ENCODE data around the gene ELMO1. TPM values are rescaled to one million over a fixed set of nuclear protein-coding genes. Genes with fewer than 3 reads are reported as not detected.

The ELMO1 gene
- total and polyA plus RNA-seq, 2 experiments from 2014 or later = 9.6 to 10.8 TPM

DNA sequence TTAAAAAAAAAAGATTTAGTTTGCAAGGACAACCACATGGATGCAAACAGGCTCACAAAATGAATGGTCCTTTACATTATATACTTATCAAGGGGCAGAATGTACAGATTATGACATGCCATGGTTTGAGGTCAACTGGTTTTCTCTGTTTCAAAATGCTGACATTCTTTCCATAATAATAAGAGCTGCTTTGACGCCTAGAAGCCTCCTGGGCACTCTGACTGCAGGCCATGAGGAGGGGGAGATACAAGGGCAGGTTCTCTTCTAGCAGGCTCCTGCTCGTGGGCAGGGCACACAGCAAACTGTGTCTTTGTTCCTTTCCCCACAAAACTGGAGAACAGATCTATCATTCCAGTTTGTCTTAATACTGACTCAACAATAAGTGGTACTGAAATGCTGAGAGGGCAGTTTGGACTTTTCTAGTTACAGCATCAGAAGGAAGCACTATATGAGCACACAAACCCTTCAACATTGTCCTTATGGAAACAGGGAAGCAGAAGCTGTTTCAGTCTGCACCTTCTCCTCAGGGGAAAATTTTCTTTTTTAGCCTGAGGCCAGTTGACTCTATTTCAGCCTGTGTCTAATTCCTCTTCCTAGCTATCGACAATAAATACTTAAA, 409.4 kb downstream of the ELMO1 start:
- Histone ChIP-seq H3K36me3 (no peaks in the 10 kb centered on the region), H3K4me3 (no peak overlapping the region), H3K27ac (no peak overlapping the region), H3K9me3 (ENCODE audit: low read depth) (no peaks in the 10 kb centered on the region), H3K4me1 (ENCODE audit: low read depth) (no peaks in the 10 kb centered on the region), H3K27me3 (no peaks in the 10 kb centered on the region)
- TF ChIP-seq, protein P1, sequence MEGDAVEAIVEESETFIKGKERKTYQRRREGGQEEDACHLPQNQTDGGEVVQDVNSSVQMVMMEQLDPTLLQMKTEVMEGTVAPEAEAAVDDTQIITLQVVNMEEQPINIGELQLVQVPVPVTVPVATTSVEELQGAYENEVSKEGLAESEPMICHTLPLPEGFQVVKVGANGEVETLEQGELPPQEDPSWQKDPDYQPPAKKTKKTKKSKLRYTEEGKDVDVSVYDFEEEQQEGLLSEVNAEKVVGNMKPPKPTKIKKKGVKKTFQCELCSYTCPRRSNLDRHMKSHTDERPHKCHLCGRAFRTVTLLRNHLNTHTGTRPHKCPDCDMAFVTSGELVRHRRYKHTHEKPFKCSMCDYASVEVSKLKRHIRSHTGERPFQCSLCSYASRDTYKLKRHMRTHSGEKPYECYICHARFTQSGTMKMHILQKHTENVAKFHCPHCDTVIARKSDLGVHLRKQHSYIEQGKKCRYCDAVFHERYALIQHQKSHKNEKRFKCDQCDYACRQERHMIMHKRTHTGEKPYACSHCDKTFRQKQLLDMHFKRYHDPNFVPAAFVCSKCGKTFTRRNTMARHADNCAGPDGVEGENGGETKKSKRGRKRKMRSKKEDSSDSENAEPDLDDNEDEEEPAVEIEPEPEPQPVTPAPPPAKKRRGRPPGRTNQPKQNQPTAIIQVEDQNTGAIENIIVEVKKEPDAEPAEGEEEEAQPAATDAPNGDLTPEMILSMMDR (IDR thresholded peaks at IDR 0.05; ENCODE audit: low read depth, low read length) = no peak
- no peak for DNase-seq (ENCODE audit: low read depth in 1 of 2, low spot score in 1 of 2)

DNA sequence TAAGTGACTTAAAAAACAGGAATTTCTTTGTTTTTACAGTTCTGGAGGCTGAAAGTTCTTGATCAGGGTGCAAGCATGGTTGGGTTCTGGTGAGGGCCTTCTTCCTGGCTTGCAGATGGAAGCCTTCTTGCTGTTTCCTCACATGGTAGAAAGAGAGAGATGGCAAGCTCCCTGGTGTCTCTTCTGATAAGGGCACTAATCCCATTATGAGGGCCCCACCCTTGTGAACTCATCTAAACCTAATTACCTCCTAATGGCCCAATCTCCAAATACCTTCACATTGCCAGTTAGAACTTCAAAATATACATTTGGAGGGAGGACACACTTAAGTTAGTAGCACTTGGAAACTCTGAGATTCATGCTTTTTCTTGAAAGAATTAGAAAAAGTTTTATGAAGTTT, 410.0 kb downstream of the ELMO1 start:
- no peak for DNase-seq (ENCODE audit: low read depth in 1 of 2, low spot score in 1 of 2)
- Histone ChIP-seq H3K36me3 (no peaks in the 10 kb centered on the region), H3K27me3 (no peaks in the 10 kb centered on the region), H3K4me1 (ENCODE audit: low read depth) (no peaks in the 10 kb centered on the region), H3K4me3 (no peak overlapping the region), H3K27ac (no peak overlapping the region), H3K9me3 (ENCODE audit: low read depth) (no peaks in the 10 kb centered on the region)
- TF ChIP-seq, protein P1 (IDR thresholded peaks at IDR 0.05; ENCODE audit: low read depth, low read length) = no peak

DNA sequence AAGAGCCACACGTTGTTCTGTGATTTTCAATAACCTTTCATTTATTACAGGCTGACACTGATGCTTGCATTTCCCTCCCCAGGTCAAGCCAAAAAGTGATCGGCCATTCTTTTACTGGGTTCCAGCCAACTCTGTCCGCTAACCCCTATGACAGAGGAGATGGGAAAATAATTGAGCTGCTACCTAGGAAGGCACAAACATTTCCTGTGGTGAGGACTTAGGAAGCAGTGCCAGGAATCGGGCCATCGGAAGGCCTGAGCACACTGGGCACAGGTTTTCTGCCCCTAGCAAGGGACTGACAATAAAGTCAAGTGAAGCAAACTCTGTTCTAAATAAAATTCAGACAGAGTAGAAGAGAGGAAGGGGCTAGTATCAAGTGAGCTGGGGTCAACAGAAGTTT, 411.4 kb downstream of the ELMO1 start:
- Histone ChIP-seq H3K27ac (no peak overlapping the region), H3K9me3 (ENCODE audit: low read depth) (no peaks in the 10 kb centered on the region), H3K36me3 (no peaks in the 10 kb centered on the region), H3K4me1 (ENCODE audit: low read depth) (peaks cover 7% of the 10 kb centered on the region), H3K4me3 (no peak overlapping the region), H3K27me3 (no peaks in the 10 kb centered on the region)
- no peak for DNase-seq (ENCODE audit: low read depth in 1 of 2, low spot score in 1 of 2)
- TF ChIP-seq, protein P1 (IDR thresholded peaks at IDR 0.05; ENCODE audit: low read depth, low read length) = no peak

DNA sequence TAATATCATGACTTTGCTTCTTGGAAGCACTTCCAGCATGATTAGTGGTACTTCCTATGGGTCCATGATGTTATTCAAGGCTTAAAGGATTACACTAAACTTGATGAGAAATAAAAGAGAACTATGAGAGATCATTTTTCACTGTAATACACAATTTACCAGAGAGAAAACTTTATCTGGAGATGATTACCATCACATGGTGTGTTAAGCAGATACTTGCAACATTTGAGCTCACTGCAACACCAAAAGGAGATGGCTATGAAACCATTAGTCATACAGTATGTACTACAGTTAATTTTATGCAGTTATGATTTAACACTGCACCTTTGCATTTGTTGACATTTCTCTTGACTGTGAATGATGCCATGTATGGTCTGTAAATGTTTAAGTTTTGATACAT, 413.0 kb downstream of the ELMO1 start:
- no peaks in the 10 kb centered on the region for H3K9me3 ChIP-seq (ENCODE audit: low read depth)
- H3K27me3 ChIP-seq = no peaks in the 10 kb centered on the region
- peaks cover 11% of the 10 kb centered on the region for H3K4me1 ChIP-seq (ENCODE audit: low read depth)
- TF ChIP-seq, protein P1 (IDR thresholded peaks at IDR 0.05; ENCODE audit: low read depth, low read length) = no peak
- no peak overlapping the region for H3K27ac ChIP-seq
- DNase-seq (ENCODE audit: low read depth in 1 of 2, low spot score in 1 of 2) = no peak
- H3K36me3 ChIP-seq = no peaks in the 10 kb centered on the region
- no peak overlapping the region for H3K4me3 ChIP-seq

DNA sequence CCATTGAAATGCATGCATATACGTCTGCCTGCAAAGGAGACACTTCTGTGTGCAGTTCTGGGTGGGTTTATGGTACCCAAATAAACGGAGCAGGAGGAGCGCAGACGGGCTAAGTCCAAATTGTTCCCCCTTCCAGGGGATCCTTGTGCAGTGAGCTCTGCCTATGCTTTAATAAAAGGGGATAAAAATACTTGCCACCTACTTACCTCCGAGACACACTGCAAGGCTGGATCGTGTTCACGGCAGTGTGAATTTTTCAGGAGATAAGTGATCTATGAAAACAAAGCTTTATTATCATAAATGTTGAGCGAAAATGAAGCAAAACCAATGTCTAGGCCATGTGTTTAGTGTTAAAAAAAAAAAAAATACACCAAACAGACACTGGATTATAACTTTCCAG, 415.5 kb downstream of the ELMO1 start:
- DNase-seq (ENCODE audit: low read depth in 1 of 2, low spot score in 1 of 2) = no peak
- TF ChIP-seq, protein P1 (IDR thresholded peaks at IDR 0.05; ENCODE audit: low read depth, low read length) = no peak

More for the DNA sequence above, 415.5 kb downstream of the ELMO1 start:
- no peaks in the 10 kb centered on the region for H3K9me3 ChIP-seq (ENCODE audit: low read depth)
- no peak overlapping the region for H3K4me3 ChIP-seq
- H3K4me1 ChIP-seq (ENCODE audit: low read depth) = peaks cover 11% of the 10 kb centered on the region
- H3K27ac ChIP-seq = peak overlapping the region; percentile 59
- H3K27me3 ChIP-seq = no peaks in the 10 kb centered on the region
- H3K36me3 ChIP-seq = no peaks in the 10 kb centered on the region
